ENCODE results near the gene TDRD6. TPM values are rescaled to one million over a fixed set of nuclear protein-coding genes. Genes with fewer than 3 reads are reported as not detected.
A peak's percentile ranks its signal among the peaks of the same experiment; 100 is the strongest.

TDRD6 gene
- total RNA-seq, 1 donor from 2014 or later, result 0.06 TPM

- no peak overlapping the region for H3K4me3 ChIP-seq (ENCODE audit: low read depth, low read length)
- no peak for DNase-seq (ENCODE audit: low read depth)
- no peak for TF ChIP-seq CTCF (conservative IDR thresholded peaks at IDR 0.05; ENCODE audit: low read depth, low read length)
Measured at GRCh38 chr6:46699970-46700369, 12.3 kb downstream of the TDRD6 start.

GRCh38 chr6:46704562-46704961 is 16.9 kb downstream of the TDRD6 start:
- H3K4me3 ChIP-seq (ENCODE audit: low read depth, low read length), result no peak overlapping the region
- DNase-seq (ENCODE audit: low read depth), result no peak
- TF ChIP-seq CTCF (conservative IDR thresholded peaks at IDR 0.05; ENCODE audit: low read depth, low read length), result peak; percentile 41

GRCh38 chr6:46706464-46706863 is 18.8 kb downstream of the TDRD6 start:
- TF ChIP-seq CTCF (conservative IDR thresholded peaks at IDR 0.05; ENCODE audit: low read depth, low read length), result no peak
- DNase-seq (ENCODE audit: low read depth), result no peak
- no peak overlapping the region for H3K4me3 ChIP-seq (ENCODE audit: low read depth, low read length)

GRCh38 chr6:46711491-46711890 is 23.8 kb downstream of the TDRD6 start:
- no peak overlapping the region for H3K4me3 ChIP-seq (ENCODE audit: low read depth, low read length)
- no peak for TF ChIP-seq CTCF (conservative IDR thresholded peaks at IDR 0.05; ENCODE audit: low read depth, low read length)
- no peak for DNase-seq (ENCODE audit: low read depth)

GRCh38 chr6:46715141-46715540 is 27.5 kb downstream of the TDRD6 start:
- H3K4me3 ChIP-seq (ENCODE audit: low read depth, low read length), result no peak overlapping the region
- DNase-seq (ENCODE audit: low read depth), result no peak

GRCh38 chr6:46719099-46719498 is 31.4 kb downstream of the TDRD6 start:
- TF ChIP-seq CTCF (conservative IDR thresholded peaks at IDR 0.05; ENCODE audit: low read depth, low read length), result no peak
- peak; percentile 68 for DNase-seq (ENCODE audit: low read depth)
- H3K4me3 ChIP-seq (ENCODE audit: low read depth, low read length), result no peak overlapping the region

More at GRCh38 chr6:46715141-46715540, 27.5 kb downstream of the TDRD6 start:
- TF ChIP-seq CTCF (conservative IDR thresholded peaks at IDR 0.05; ENCODE audit: low read depth, low read length), result no peak

GRCh38 chr6:46720401-46720800 is 32.7 kb downstream of the TDRD6 start:
- TF ChIP-seq CTCF (conservative IDR thresholded peaks at IDR 0.05; ENCODE audit: low read depth, low read length), result no peak
- no peak overlapping the region for H3K4me3 ChIP-seq (ENCODE audit: low read depth, low read length)
- no peak for DNase-seq (ENCODE audit: low read depth)

All from epithelial cell of proximal tubule (primary cell).